HUES6 (cell line): Measurements from ENCODE around the gene CHPT1.
"Not testable (repeated sequence)": the region's sequence is repeated elsewhere in the genome, so short reads cannot be mapped to it uniquely, and the experiment has no call there.

Source experiments
- H3K27ac ChIP-seq: 2 replicates; pipeline ENCODE4 v1.7.0; 2013; ENCODE audit warnings: low read depth, mild to moderate bottlenecking, low read length, inconsistent platforms
- H3K27me3 ChIP-seq: 2 replicates; pipeline ENCODE4 v1.6.1; 2013; ENCODE audit warnings: low read length; ENCODE audit not compliant: control insufficient read depth, insufficient read depth
- H3K36me3 ChIP-seq: 2 replicates; pipeline ENCODE4 v1.6.1; 2013; ENCODE audit warnings: low read length; ENCODE audit not compliant: control insufficient read depth, insufficient read depth
- H3K4me1 ChIP-seq: 2 replicates; pipeline ENCODE4 v1.6.1; 2013; ENCODE audit warnings: low read length; ENCODE audit not compliant: control insufficient read depth, insufficient read depth
- H3K4me3 ChIP-seq: 2 replicates; pipeline ENCODE4 v1.5.1; 2013; ENCODE audit warnings: low read depth, low read length
- H3K9ac ChIP-seq: one replicate; pipeline ENCODE4 v1.6.1; 2013; ENCODE audit warnings: mild to moderate bottlenecking, low read length
- H3K9me3 ChIP-seq: 2 replicates; pipeline ENCODE4 v1.6.1; 2013; ENCODE audit warnings: low read depth, low read length; ENCODE audit not compliant: control insufficient read depth, insufficient read depth

The CHPT1 gene

DNA sequence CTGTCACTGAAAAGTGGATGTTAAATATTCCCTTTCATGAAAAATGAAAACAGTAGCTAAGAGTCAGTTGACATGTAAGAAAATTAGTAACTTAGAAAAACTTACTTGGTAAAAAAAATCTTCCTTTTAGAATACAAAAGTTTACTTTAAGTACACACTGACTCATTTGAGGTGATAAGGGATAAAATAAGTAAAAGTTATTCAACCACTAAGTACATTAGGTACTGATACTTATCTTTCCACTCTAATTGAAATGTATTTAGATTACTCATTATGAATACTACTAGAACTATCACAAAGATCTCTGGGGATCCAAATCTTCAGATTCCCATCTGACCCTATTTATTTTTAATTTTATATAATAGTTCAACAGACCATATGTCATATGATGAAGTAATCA lies 29.7 kb downstream of the CHPT1 start:
- H3K36me3 ChIP-seq: peaks cover 6% of the 10 kb centered on the region
- H3K4me3 ChIP-seq: no peak overlapping the region
- no peaks in the 10 kb centered on the region for H3K9me3 ChIP-seq
- H3K9ac ChIP-seq: no peak overlapping the region
- H3K27me3 ChIP-seq: no peaks in the 10 kb centered on the region
- H3K27ac ChIP-seq: no peak overlapping the region
- H3K4me1 ChIP-seq: no peaks in the 10 kb centered on the region

DNA sequence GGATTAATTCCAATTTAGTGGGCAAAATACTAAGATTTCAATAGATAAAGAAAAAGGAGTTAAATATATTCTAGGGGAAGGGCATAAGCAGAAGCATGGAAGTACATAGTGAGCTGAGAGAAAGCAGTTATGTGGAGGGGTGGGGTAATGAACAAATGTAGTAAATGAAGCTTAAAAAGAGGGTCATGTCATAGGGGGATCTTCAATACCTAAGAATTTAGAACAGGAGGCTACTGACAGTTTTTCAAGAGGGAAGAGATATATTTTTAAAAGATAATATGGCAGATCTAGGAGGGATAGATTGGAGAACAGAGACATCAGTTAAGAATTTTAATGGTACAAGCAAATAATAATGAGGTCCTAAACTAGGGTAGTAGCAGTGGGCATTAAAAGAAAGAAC lies 32.4 kb downstream of the CHPT1 start:
- no peak overlapping the region for H3K4me3 ChIP-seq
- no peaks in the 10 kb centered on the region; the same call in 1 of the 2 replicates for H3K36me3 ChIP-seq
- H3K27ac ChIP-seq: no peak overlapping the region
- no peaks in the 10 kb centered on the region for H3K9me3 ChIP-seq
- H3K9ac ChIP-seq: no peak overlapping the region
- no peaks in the 10 kb centered on the region for H3K4me1 ChIP-seq
- no peaks in the 10 kb centered on the region for H3K27me3 ChIP-seq

DNA sequence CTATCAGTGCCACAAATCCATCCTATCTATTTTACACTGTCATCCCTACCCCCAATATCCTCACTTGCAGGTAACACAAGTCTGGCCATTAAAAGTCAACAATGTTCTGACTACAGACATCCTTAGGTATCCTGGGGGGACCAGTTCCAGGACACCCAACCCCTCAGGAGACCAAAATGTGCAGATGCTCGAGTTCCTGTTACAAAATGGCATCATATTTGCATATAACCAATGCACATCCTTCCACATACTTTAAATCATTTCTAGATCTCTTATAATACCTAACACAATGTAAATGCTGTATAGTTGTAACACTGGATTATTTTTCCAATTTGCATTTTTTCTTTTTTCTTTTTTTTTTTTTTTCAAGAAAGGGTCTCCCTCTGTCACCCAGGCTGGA lies 34.9 kb downstream of the CHPT1 start:
- Histone ChIP-seq H3K36me3 (no peaks in the 10 kb centered on the region), H3K27ac (no peak overlapping the region), H3K27me3 (no peaks in the 10 kb centered on the region), H3K4me3 (no peak overlapping the region), H3K9ac (no peak overlapping the region), H3K9me3 (no peaks in the 10 kb centered on the region), H3K4me1 (no peaks in the 10 kb centered on the region)

DNA sequence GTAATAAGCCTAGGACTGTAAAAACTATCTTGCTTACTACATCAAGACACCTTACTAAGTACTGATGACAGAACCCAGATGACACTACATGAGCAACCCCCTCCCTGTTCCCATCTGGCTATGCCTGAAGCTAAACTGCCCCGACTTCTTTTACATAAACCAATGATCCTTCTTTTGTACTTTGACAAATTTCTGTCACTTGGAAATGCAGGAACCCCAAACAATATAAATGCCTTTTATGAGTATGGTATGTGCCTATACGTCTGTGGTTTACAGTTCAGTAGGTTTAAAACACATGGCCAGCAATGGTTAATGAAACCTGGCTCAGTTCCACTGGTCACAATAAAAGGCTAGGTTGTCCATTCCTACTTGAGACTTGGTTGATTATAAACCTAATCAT lies 35.7 kb downstream of the CHPT1 start:
- no peaks in the 10 kb centered on the region for H3K36me3 ChIP-seq

DNA sequence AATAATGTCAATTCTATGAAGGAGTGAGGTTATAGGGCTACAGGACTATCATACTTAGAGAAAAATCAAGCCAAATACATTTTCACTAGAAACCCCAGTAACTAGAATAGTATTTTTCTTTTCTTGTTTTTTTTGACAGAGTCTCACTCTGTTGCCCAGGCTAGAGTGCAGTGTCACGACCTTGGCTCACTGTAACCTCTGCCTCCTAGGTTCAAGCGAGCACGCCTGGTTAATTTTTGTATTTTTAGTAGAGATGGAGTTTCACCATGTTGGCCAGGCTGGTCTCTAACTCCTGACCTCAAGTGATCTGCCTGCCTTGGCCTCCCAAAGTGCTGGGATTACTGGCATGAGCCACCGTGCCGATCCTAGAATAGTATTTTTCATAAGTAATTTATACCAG lies 37.0 kb downstream of the CHPT1 start:
- not testable (repeated sequence) for H3K9ac ChIP-seq, H3K4me1 ChIP-seq, H3K27me3 ChIP-seq, H3K9me3 ChIP-seq, H3K27ac ChIP-seq, H3K4me3 ChIP-seq, H3K36me3 ChIP-seq

More for the DNA sequence above, 35.7 kb downstream of the CHPT1 start:
- Histone ChIP-seq H3K4me1 (no peaks in the 10 kb centered on the region), H3K9me3 (no peaks in the 10 kb centered on the region), H3K27me3 (no peaks in the 10 kb centered on the region), H3K27ac (no peak overlapping the region), H3K4me3 (no peak overlapping the region), H3K9ac (no peak overlapping the region)

DNA sequence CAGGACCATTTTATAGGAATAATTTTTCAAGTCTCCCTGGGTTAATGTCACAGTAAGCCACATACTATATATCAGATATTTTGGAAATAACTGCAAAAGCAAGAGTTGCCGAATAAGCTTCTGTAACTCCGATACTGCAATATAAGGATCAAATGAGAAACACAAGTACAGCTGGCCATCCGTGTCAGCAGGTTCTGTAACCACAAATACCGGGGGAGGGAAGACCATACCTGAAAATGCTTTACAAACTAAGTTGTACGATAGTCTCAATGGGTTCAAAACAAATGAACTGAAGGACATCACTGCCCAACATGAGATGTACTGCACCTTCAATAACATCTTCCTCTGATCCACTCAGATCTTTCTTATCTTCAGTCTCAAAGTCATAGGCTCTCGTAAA lies 40.0 kb downstream of the CHPT1 start:
- H3K4me3 ChIP-seq: no peak overlapping the region
- H3K4me1 ChIP-seq: no peaks in the 10 kb centered on the region
- H3K9me3 ChIP-seq: no peaks in the 10 kb centered on the region
- no peak overlapping the region for H3K9ac ChIP-seq
- no peak overlapping the region for H3K27ac ChIP-seq
- H3K36me3 ChIP-seq: no peaks in the 10 kb centered on the region
- H3K27me3 ChIP-seq: no peaks in the 10 kb centered on the region

DNA sequence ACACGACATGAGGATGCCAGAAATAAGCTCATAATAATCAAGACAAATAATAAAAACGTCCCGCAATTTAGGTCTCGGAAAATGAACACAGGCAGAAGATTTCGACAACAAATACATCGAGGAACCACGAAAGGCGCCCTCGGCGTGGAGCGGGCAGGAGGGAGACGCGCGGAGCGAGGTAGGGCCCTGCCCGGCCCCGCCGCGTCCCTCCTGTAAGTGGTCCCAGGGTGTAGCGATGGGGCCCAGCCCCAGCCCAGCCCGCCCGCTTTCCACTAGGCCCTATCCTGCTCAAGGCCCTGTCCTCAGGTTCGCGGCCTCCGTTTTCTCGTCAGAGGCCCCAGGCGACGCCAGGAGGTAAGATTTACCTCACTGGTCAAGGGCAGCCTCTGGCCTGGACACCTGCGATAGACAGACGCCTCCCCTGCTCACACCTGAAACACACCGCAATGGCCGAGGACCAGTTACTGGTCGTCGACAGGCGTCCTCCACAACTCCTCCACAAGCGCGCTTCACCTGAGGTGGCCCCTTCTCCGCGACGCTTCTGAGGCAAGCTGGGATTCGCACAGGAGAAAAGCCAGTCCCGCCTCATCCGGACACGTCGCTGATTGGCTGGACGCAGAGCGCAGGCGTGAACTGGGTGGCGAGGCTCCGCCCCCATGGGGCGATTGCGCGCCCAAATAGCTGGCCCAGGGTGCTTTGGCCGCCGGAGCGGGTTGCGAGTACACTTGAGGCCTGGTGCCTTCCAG lies 41.7 kb downstream of the CHPT1 start, which contains the start of gene SYCP3:
SYCP3 (minus strand) TSS at position 543 of the 746 bp plus-strand sequence. CDS start 1,527 bp downstream, outside the sequence.
- Histone ChIP-seq H3K4me3 (no peak within 1 kb of the TSS), H3K9me3 (no peaks in the 10 kb centered on the region), H3K27ac (no peak within 1 kb of the TSS), H3K27me3 (no peaks in the 10 kb centered on the region), H3K36me3 (peaks cover 7% of the 10 kb centered on the region), H3K4me1 (no peaks in the 10 kb centered on the region), H3K9ac (no peak within 1 kb of the TSS)

DNA sequence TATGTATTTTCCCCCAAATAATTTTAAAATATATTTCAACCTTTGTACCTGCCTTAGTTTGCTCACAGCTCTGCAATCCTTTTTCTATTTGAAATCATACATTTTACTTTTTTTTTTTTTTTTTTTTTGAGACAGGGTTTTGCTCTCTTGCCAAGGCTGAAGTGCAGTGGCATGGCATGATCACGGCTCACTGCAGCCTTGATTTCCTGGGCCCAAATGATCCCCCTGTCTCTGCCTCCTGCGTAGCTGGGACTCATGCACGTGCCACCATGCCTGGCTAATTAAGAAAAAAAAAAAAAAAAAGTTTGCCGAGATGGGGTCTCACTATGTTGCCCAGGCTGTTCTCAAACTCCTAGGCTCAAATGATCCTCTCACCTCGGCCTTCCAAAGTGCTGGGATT lies 43.1 kb downstream of the CHPT1 start:
- no peak overlapping the region for H3K4me3 ChIP-seq
- no peaks in the 10 kb centered on the region for H3K9me3 ChIP-seq
- H3K9ac ChIP-seq: no peak overlapping the region
- no peaks in the 10 kb centered on the region for H3K4me1 ChIP-seq
- no peak overlapping the region for H3K27ac ChIP-seq
- H3K27me3 ChIP-seq: no peaks in the 10 kb centered on the region
- peaks cover 13% of the 10 kb centered on the region for H3K36me3 ChIP-seq

GRCh38 chr12:101740980-101741379 lies 43.5 kb downstream of the CHPT1 start:
- Histone ChIP-seq H3K36me3 (peaks cover 16% of the 10 kb centered on the region), H3K27me3 (no peaks in the 10 kb centered on the region), H3K4me1 (no peaks in the 10 kb centered on the region), H3K4me3 (no peak overlapping the region), H3K9ac (no peak overlapping the region), H3K9me3 (no peaks in the 10 kb centered on the region), H3K27ac (no peak overlapping the region)

GRCh38 chr12:101743242-101743641 lies 45.8 kb downstream of the CHPT1 start:
- Histone ChIP-seq H3K4me3 (no peak overlapping the region), H3K9me3 (no peaks in the 10 kb centered on the region), H3K27me3 (no peaks in the 10 kb centered on the region), H3K9ac (no peak overlapping the region), H3K4me1 (no peaks in the 10 kb centered on the region), H3K36me3 (peaks cover 37% of the 10 kb centered on the region), H3K27ac (no peak overlapping the region)

GRCh38 chr12:101743724-101744472 lies 46.5 kb downstream of the CHPT1 start:
- H3K27ac ChIP-seq: no peak overlapping the region
- no peaks in the 10 kb centered on the region for H3K9me3 ChIP-seq
- H3K4me1 ChIP-seq: no peaks in the 10 kb centered on the region
- peaks cover 44% of the 10 kb centered on the region for H3K36me3 ChIP-seq
- no peak overlapping the region for H3K4me3 ChIP-seq
- H3K9ac ChIP-seq: no peak overlapping the region
- H3K27me3 ChIP-seq: no peaks in the 10 kb centered on the region
